ENCODE data around the gene GRAMD1C.

DNA sequence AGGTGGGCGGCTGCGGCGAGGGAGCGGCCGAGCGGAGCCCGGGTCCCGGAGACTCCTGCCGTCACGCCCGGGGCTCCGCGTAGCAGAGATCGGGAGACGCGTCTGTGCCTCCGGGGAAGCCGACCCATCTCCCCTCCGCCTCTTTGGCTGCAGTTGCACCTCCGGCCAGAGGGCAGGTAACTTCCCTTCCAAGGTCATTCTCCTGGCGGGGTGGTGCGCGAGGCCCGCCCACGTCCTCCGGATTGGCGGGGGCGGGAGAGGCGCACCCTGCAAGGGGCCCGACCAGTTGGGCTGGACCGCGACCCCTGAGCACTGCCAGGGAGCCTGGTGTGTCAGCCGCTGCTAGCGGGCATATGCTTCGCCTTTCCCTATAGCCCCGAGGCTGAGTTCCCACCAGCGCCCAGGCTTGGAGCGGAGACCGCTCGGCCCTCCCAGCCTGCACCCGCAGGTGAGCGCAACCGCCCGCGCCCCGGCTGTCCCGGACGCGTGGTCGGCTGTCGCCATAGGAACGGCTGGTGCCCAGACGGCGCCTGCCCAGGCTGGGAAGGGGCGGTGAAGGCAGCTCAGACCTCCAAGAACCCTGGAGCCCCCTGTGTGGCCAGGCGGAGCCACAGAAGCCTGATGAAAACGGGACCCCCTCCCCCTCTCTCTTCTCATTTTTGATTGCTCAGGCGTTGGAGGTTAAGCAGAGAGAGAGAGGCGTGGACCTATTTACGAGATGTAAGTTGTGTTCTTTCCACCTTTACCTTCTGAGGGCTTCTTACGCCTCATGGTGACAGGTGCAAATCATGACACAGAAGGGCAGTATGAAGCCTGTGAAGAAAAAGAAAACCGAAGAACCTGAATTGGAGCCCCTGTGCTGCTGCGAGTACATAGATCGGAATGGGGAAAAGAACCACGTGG lies 109.7 kb downstream of the GRAMD1C start:
- TF ChIP-seq, protein P1, sequence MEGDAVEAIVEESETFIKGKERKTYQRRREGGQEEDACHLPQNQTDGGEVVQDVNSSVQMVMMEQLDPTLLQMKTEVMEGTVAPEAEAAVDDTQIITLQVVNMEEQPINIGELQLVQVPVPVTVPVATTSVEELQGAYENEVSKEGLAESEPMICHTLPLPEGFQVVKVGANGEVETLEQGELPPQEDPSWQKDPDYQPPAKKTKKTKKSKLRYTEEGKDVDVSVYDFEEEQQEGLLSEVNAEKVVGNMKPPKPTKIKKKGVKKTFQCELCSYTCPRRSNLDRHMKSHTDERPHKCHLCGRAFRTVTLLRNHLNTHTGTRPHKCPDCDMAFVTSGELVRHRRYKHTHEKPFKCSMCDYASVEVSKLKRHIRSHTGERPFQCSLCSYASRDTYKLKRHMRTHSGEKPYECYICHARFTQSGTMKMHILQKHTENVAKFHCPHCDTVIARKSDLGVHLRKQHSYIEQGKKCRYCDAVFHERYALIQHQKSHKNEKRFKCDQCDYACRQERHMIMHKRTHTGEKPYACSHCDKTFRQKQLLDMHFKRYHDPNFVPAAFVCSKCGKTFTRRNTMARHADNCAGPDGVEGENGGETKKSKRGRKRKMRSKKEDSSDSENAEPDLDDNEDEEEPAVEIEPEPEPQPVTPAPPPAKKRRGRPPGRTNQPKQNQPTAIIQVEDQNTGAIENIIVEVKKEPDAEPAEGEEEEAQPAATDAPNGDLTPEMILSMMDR (conservative IDR thresholded peaks at IDR 0.05; ENCODE audit: low read length): no peak
- TF ChIP-seq EZH2phosphoT487 (IDR thresholded peaks at IDR 0.05; ENCODE audit: borderline replicate concordance, low read depth, low read length): no peak

Data from OCI-LY7 (cell line).